OCI-LY3 (cell line): ENCODE data around the gene ZNF407.

ENCODE experiments used
- CTCF ChIP-seq: fragments of 200-600, 300-600 bp; sonication (generic); IDR thresholded peaks from 2 replicates; pipeline ENCODE4 v1.5.1; 2014; ENCODE audit warnings: antibody characterized with exemption, low read length, low read depth
- EZH2phosphoT487 ChIP-seq: fragments of 200-600 bp; shearing (Covaris generic); IDR thresholded peaks from 2 replicates; pipeline ENCODE4 v1.6.1; 2018; ENCODE audit warnings: antibody characterized with exemption, mixed run types, low read depth

GRCh38 chr18:74928194-74928968 is 330.7 kb downstream of the ZNF407 start:
- TF ChIP-seq CTCF (no peak), EZH2phosphoT487 (no peak)
